ENCODE results near the gene CTNNBL1. TPM values are rescaled to one million over a fixed set of nuclear protein-coding genes. Genes with fewer than 3 reads are reported as not detected.

CTNNBL1 gene
- total RNA-seq, 4 donors from 2014 or later: 40.4 to 54.3 (median 44.7) TPM

DNA sequence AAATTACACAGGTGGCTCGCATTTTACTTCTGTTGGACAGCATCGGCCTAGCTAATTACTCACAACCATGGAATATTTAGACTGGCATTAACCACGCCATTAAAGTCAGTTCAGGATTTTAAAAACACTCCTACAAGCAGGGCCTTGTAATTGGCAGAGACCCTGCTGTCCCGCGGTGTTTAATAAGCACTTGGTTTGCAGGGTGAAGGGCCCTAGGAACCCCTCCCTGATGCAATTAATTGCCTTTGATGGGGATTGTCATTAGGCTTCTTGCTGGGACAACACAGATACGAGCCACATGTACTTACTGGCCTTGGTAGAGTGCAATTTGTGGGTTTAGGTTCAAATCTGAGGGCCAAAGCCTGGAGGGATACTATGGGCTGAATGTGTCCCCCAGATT, 201.3 kb downstream of the CTNNBL1 start:
- TF ChIP-seq POLR2A (IDR thresholded peaks at IDR 0.05; ENCODE audit: low read depth) (no peak), POLR2AphosphoS5 (IDR thresholded peaks at IDR 0.05) (no peak), EP300 (IDR thresholded peaks at IDR 0.05) (no peak)
- TF ChIP-seq, protein P1, sequence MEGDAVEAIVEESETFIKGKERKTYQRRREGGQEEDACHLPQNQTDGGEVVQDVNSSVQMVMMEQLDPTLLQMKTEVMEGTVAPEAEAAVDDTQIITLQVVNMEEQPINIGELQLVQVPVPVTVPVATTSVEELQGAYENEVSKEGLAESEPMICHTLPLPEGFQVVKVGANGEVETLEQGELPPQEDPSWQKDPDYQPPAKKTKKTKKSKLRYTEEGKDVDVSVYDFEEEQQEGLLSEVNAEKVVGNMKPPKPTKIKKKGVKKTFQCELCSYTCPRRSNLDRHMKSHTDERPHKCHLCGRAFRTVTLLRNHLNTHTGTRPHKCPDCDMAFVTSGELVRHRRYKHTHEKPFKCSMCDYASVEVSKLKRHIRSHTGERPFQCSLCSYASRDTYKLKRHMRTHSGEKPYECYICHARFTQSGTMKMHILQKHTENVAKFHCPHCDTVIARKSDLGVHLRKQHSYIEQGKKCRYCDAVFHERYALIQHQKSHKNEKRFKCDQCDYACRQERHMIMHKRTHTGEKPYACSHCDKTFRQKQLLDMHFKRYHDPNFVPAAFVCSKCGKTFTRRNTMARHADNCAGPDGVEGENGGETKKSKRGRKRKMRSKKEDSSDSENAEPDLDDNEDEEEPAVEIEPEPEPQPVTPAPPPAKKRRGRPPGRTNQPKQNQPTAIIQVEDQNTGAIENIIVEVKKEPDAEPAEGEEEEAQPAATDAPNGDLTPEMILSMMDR (IDR thresholded peaks at IDR 0.05): no peak
- intact Hi-C loops (cut with DNase I): no loop called here
- H3K4me1 ChIP-seq: peaks cover 9 to 30% (median 25%) of the 10 kb centered on the region in 4 donors
- no peak for DNase-seq (ENCODE audit: extremely low spot score)
- H3K27me3 ChIP-seq: no peaks in the 10 kb centered on the region
- WGBS: 93% methylated on average over 6 of the region's 6 CpGs
- no peak overlapping the region for H3K27ac ChIP-seq (replicated peaks in 1 of 4)
- H3K9me3 ChIP-seq: no peaks in the 10 kb centered on the region
- no peak overlapping the region for H3K4me3 ChIP-seq
- H3K36me3 ChIP-seq: no peaks in the 10 kb centered on the region

GRCh38 chr20:37896932-37897548, 203.2 kb downstream of the CTNNBL1 start:
- H3K4me1 ChIP-seq: peaks cover 9 to 33% (median 30%) of the 10 kb centered on the region in 4 donors
- H3K9me3 ChIP-seq: no peaks in the 10 kb centered on the region
- DNase-seq (ENCODE audit: extremely low spot score): no peak
- TF ChIP-seq POLR2A (IDR thresholded peaks at IDR 0.05; ENCODE audit: low read depth) (no peak), EP300 (IDR thresholded peaks at IDR 0.05) (no peak), POLR2AphosphoS5 (IDR thresholded peaks at IDR 0.05) (no peak)
- TF ChIP-seq, protein P1 (IDR thresholded peaks at IDR 0.05): no peak
- peaks cover 0 to 14% (median 0%) of the 10 kb centered on the region in 4 donors for H3K27me3 ChIP-seq
- WGBS: 78% methylated on average over 10 of the region's 12 CpGs
- H3K27ac ChIP-seq (replicated peaks in 1 of 4): no peak overlapping the region
- H3K36me3 ChIP-seq: no peaks in the 10 kb centered on the region
- H3K4me3 ChIP-seq: no peak overlapping the region
- intact Hi-C loops (cut with DNase I): no loop called here

DNA sequence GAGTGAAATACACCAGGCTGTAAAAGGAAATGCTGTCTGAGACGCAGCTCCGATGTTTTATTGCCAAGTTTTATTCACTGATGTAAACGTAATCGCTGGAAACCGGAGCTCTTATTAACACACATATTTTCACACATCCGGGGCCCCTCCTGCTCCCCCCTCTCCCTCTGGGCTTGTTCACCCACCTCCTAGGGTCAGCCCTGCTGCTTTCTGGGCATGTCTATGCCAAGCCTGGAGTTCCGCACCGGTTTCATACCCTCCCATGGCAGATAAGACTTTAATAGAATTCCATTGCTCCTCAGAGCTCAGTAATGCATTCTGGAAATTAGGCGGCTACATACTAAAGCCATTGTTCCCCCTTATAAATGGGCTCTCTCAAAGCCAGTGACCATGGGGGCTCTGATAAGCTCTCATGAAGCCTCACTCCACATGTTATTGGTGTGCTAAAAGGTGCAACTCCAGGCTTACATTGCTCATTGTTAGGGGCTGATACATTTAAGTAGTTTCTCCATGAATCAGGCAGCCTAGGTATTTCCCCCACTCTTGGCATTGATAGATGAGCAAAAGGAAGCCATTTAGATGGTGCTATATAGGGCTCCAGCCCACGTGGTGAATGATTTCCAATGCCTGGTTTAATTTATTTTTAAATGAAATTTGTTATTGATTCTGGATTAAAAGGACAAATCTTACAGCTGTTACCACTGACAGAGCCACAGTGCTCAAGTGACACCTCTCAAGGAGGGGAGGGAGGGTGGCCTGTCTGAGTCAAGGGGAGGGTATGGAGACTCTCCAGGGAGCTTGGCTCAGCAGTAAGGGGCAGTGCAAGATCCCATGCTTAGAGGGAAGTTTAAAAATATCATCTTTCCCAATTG, 204.6 kb downstream of the CTNNBL1 start:
- intact Hi-C loops (cut with DNase I): no loop called here
- 47% methylated on average over 10 of the region's 10 CpGs for WGBS
- no peaks in the 10 kb centered on the region for H3K9me3 ChIP-seq

DNA sequence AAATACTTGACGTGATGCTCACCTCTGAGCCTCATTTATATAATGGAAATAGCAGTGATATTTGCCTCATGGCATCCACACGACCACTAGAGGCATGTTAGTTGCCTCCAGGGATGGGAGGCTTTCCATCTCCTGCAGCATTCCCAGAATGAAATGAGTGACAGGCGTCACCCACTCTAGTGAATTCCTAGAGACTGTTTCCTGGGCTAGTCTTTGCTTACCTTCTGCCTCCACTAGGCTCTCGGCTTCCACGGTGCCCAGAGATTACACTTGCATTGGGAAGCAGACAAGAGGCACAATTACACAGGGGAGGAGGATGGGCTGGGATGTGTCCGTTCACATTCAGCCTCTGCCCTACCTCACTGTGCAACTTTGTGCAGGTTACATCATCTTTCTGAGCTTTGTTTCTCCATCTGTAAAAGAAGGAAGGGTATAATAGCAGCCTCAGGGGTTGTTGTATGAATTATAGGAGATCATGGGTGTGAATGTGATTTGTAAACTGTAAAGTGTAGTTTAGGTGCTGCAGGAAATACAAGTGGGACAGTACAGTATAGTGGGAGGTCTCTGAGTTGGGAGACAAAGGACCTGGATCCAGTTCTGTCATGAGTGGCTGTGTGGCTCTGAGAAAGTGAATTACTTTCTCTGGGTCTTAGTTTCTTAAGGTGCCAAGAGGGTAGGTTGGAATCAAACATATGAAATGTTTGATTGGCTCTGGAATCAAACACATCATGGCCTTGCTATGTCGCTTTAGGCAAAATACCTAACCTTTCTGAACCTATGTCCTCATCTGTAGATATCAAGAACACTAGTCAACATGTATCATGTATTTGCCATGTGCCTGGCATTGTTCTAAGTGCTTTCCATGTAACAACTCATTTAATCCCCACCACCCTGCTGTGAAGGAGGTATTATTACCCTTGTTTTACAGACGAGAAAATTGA, 205.5 kb downstream of the CTNNBL1 start:
- no peaks in the 10 kb centered on the region for H3K36me3 ChIP-seq
- H3K9me3 ChIP-seq: no peaks in the 10 kb centered on the region
- TF ChIP-seq EP300 (IDR thresholded peaks at IDR 0.05): no peak
- no peak for TF ChIP-seq POLR2A (IDR thresholded peaks at IDR 0.05; ENCODE audit: low read depth)
- TF ChIP-seq, protein P1 (IDR thresholded peaks at IDR 0.05): no peak
- TF ChIP-seq POLR2AphosphoS5 (IDR thresholded peaks at IDR 0.05): no peak
- peaks cover 0 to 37% (median 1%) of the 10 kb centered on the region in 4 donors for H3K27me3 ChIP-seq
- H3K4me1 ChIP-seq: peaks cover 16 to 56% (median 53%) of the 10 kb centered on the region in 4 donors
- no peak overlapping the region for H3K27ac ChIP-seq (replicated peaks in 1 of 4)
- WGBS: 73% methylated on average over 7 of the region's 8 CpGs
- DNase-seq (ENCODE audit: extremely low spot score): no peak
- intact Hi-C loops (cut with DNase I): loop anchor here (5.0 kb wide), 1 partner anchor 93 kb away; no protein-coding TSS in a partner anchor
- H3K4me3 ChIP-seq: no peak overlapping the region

More for the DNA sequence above, 204.6 kb downstream of the CTNNBL1 start:
- no peaks in the 10 kb centered on the region for H3K36me3 ChIP-seq
- peaks cover 16 to 47% (median 44%) of the 10 kb centered on the region in 4 donors for H3K4me1 ChIP-seq
- no peak for DNase-seq (ENCODE audit: extremely low spot score)
- no peak overlapping the region for H3K4me3 ChIP-seq
- peak overlapping the region; percentile 8 to 51 (median 22) for H3K27ac ChIP-seq (replicated peaks in 1 of 4)
- TF ChIP-seq, protein P1 (IDR thresholded peaks at IDR 0.05): no peak
- no peak for TF ChIP-seq POLR2AphosphoS5 (IDR thresholded peaks at IDR 0.05)
- TF ChIP-seq POLR2A (IDR thresholded peaks at IDR 0.05; ENCODE audit: low read depth): no peak
- no peak for TF ChIP-seq EP300 (IDR thresholded peaks at IDR 0.05)
- peaks cover 0 to 28% (median 1%) of the 10 kb centered on the region in 4 donors for H3K27me3 ChIP-seq

All from esophagus muscularis mucosa (tissue), 4 donors.